HG02798 (cell line): ENCODE measurements around the gene HES3.

Source experiments
- ATAC-seq: cut with Tn5 transposase; IDR thresholded peaks from one replicate; pipeline ENCODE4 v1.9.1; 2021; ENCODE audit warnings: mild to moderate bottlenecking; ENCODE audit not compliant: unreplicated experiment, poor library complexity

The HES3 gene

GRCh38 chr1:6294890-6295556 lies 51.0 kb downstream of the HES3 start:
- no peak for ATAC-seq
